HepG2 (cell line): ENCODE measurements around the gene LMBRD2. TPM values are rescaled to one million over a fixed set of nuclear protein-coding genes. Genes with fewer than 3 reads are reported as not detected.

ENCODE experiments used
- FOSL1 ChIP-seq: sonication (generic); formaldehyde crosslinking; IDR thresholded peaks from 2 replicates; pipeline ENCODE4 v1.9.0; 2021; ENCODE audit warnings: missing genetic modification reagents, borderline replicate concordance
- FOSL2 ChIP-seq: sonication (generic); formaldehyde crosslinking; IDR thresholded peaks from 2 replicates; pipeline ENCODE4 v1.4.0; 2020; ENCODE audit warnings: missing genetic modification reagents
- IKZF4 ChIP-seq: sonication (generic); formaldehyde crosslinking; IDR thresholded peaks from 2 replicates; pipeline ENCODE4 v1.5.1; 2020; ENCODE audit warnings: borderline replicate concordance, mild to moderate bottlenecking, low read depth, missing genetic modification reagents; ENCODE audit errors: not compliant biosample characterization
- KLF11 ChIP-seq: IDR thresholded peaks from 2 replicates; pipeline ENCODE4 v1.6.1; 2016; ENCODE audit warnings: missing compliant biosample characterization
- MXD3 ChIP-seq: IDR thresholded peaks from 2 replicates; pipeline ENCODE4 v1.6.1; 2016; ENCODE audit warnings: mild to moderate bottlenecking, missing biosample characterization, missing genetic modification reagents
- NFATC3 ChIP-seq: sonication (generic); formaldehyde crosslinking; IDR thresholded peaks from 2 replicates; pipeline ENCODE4 v1.5.1; 2020; ENCODE audit warnings: mild to moderate bottlenecking, missing genetic modification reagents
- PHF5A ChIP-seq: IDR thresholded peaks from one replicate; pipeline ENCODE4 v1.6.1; 2018; ENCODE audit warnings: low read depth, missing genetic modification reagents; ENCODE audit not compliant: unreplicated experiment
- PITX1 ChIP-seq: sonication (generic); formaldehyde crosslinking; IDR thresholded peaks from 2 replicates; pipeline ENCODE4 v1.5.1; 2020; ENCODE audit warnings: mild to moderate bottlenecking, missing genetic modification reagents
- TAF15 ChIP-seq: fragments of 200-400 bp; formaldehyde crosslinking; IDR thresholded peaks from one replicate; pipeline ENCODE4 v1.6.1; 2018; ENCODE audit warnings: mild to moderate bottlenecking, low read depth, low read length; ENCODE audit not compliant: poor library complexity, severe bottlenecking
- TFAP4 ChIP-seq: sonication (generic); IDR thresholded peaks from 2 replicates; pipeline ENCODE4 v1.6.1; 2016; ENCODE audit warnings: low read depth, borderline replicate concordance
- TRIM24 ChIP-seq: sonication (generic); formaldehyde crosslinking; IDR thresholded peaks from 2 replicates; pipeline ENCODE4 v1.8.0; 2022; ENCODE audit warnings: mild to moderate bottlenecking, missing genetic modification reagents
- ZFP41 ChIP-seq: sonication (generic); formaldehyde crosslinking; IDR thresholded peaks from 2 replicates; pipeline ENCODE4 v1.4.0; 2020; ENCODE audit warnings: mild to moderate bottlenecking, missing genetic modification reagents, borderline replicate concordance
- ZNF318 ChIP-seq: sonication (generic); formaldehyde crosslinking; IDR thresholded peaks from 2 replicates; pipeline ENCODE4 v1.4.0; 2020; ENCODE audit warnings: mild to moderate bottlenecking, missing genetic modification reagents
- polyA plus RNA-seq, 8 experiments: library from polyadenylated mRNA; depleted of rRNA in 3 of 8; stranded (reverse) in 7 of 8; unstranded in 1 of 8; fragments of >200 nt; fragmentation: Illumina TruSeq in 4 of 8; extraction: Trizol in 4 of 8; gene quantifications; 2 replicates each; pipeline versions ENCODE4 v1.2.1 to v1.2.3, GENCODE V29; 2011 to 2016; ENCODE audit warnings: low read depth in 4 of 8, missing spikeins in 1 of 8, mixed read lengths in 1 of 8; ENCODE audit not compliant: insufficient read depth in 1 of 8
- total RNA-seq, 5 experiments: library from RNA; depleted of rRNA; stranded (reverse); fragments of >200 nt; fragmentation: Illumina TruSeq; extraction: Trizol; gene quantifications; 2 replicates each; pipeline ENCODE4 v1.2.3, GENCODE V29; 2016; ENCODE audit warnings: low read depth in 1 of 5
- TF ChIP-seq, protein P1 (sequence below): sonication (generic); formaldehyde crosslinking; IDR thresholded peaks from 2 replicates; pipeline ENCODE4 v1.4.0; 2020; ENCODE audit warnings: missing genetic modification reagents, borderline replicate concordance

LMBRD2 gene
- total and polyA plus RNA-seq, 2 of the 13 experiments (the other 11 are each of a cell fraction or from before 2014, with no cell fraction given): 2.0 to 4.7 TPM

- TF ChIP-seq ZNF318 (CRISPR knock-in tag) (no peak), TRIM24 (CRISPR knock-in tag) (no peak), FOSL2 (no peak), FOSL1 (no peak), KLF11 (CRISPR knock-in tag) (no peak), NFATC3 (CRISPR knock-in tag) (no peak), ZFP41 (CRISPR knock-in tag) (0 out of 2 replicates have a peak, but pooled peaks have one; percentile 23), MXD3 (CRISPR knock-in tag) (no peak), PITX1 (CRISPR knock-in tag) (no peak), IKZF4 (CRISPR knock-in tag) (no peak), TFAP4 (no peak), PHF5A (no peak), TAF15 (no peak)
- TF ChIP-seq, protein P1, sequence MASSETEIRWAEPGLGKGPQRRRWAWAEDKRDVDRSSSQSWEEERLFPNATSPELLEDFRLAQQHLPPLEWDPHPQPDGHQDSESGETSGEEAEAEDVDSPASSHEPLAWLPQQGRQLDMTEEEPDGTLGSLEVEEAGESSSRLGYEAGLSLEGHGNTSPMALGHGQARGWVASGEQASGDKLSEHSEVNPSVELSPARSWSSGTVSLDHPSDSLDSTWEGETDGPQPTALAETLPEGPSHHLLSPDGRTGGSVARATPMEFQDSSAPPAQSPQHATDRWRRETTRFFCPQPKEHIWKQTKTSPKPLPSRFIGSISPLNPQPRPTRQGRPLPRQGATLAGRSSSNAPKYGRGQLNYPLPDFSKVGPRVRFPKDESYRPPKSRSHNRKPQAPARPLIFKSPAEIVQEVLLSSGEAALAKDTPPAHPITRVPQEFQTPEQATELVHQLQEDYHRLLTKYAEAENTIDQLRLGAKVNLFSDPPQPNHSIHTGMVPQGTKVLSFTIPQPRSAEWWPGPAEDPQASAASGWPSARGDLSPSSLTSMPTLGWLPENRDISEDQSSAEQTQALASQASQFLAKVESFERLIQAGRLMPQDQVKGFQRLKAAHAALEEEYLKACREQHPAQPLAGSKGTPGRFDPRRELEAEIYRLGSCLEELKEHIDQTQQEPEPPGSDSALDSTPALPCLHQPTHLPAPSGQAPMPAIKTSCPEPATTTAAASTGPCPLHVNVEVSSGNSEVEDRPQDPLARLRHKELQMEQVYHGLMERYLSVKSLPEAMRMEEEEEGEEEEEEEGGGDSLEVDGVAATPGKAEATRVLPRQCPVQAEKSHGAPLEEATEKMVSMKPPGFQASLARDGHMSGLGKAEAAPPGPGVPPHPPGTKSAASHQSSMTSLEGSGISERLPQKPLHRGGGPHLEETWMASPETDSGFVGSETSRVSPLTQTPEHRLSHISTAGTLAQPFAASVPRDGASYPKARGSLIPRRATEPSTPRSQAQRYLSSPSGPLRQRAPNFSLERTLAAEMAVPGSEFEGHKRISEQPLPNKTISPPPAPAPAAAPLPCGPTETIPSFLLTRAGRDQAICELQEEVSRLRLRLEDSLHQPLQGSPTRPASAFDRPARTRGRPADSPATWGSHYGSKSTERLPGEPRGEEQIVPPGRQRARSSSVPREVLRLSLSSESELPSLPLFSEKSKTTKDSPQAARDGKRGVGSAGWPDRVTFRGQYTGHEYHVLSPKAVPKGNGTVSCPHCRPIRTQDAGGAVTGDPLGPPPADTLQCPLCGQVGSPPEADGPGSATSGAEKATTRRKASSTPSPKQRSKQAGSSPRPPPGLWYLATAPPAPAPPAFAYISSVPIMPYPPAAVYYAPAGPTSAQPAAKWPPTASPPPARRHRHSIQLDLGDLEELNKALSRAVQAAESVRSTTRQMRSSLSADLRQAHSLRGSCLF (CRISPR knock-in tag): no peak
These were observed 12.6 kb downstream of the LMBRD2 start (continued) for GRCh38 chr5:36138900-36139683.
